Keratinocyte (primary cell): ENCODE data around the gene NXNL1. TPM values are rescaled to one million over a fixed set of nuclear protein-coding genes. Genes with fewer than 3 reads are reported as not detected.

ENCODE experiments used
- DNase-seq: peaks from one replicate; pipeline ENCODE4 v3.0.0-alpha.2; 2011; ENCODE audit warnings: low read depth, missing footprints, low spot score
- FAIRE-seq: peaks from 2 replicates; lab custom pipeline; 2011; peaks lifted over from hg19 to GRCh38; lab: Jason Lieb, UNC
- H2AFZ ChIP-seq: 2 replicates; pipeline ENCODE4 v1.6.0; 2012; ENCODE audit warnings: low read length, control low read depth, inconsistent platforms; ENCODE audit not compliant: control insufficient read depth
- H3K27ac ChIP-seq: 2 replicates; pipeline ENCODE4 v1.5.1; 2011; ENCODE audit warnings: low read length; ENCODE audit not compliant: control insufficient read depth, insufficient read depth
- H3K27me3 ChIP-seq: 3 replicates; pipeline ENCODE4 v1.6.0; 2011; ENCODE audit warnings: low read length; ENCODE audit not compliant: control insufficient read depth, insufficient read depth; ENCODE audit errors: extremely low read depth
- H3K36me3 ChIP-seq, 2 experiments: 2 replicates in 1 of 2; 3 replicates in 1 of 2; pipeline ENCODE4 v1.5.1; 2011; ENCODE audit warnings: low read length in 2 of 2, mild to moderate bottlenecking in 1 of 2; ENCODE audit not compliant: control insufficient read depth in 2 of 2, insufficient read depth in 2 of 2; ENCODE audit errors: extremely low read depth in 1 of 2
- H3K4me1 ChIP-seq: 3 replicates; pipeline ENCODE4 v1.5.1; 2011; ENCODE audit warnings: low read length; ENCODE audit not compliant: control insufficient read depth, insufficient read depth; ENCODE audit errors: extremely low read depth
- H3K4me2 ChIP-seq: 3 replicates; pipeline ENCODE4 v1.6.0; 2011; ENCODE audit warnings: low read depth, low read length; ENCODE audit not compliant: control insufficient read depth, insufficient read depth; ENCODE audit errors: extremely low read depth
- H3K4me3 ChIP-seq, 3 experiments: fragments of 200-600 bp in 1 of 3; sonication (generic) in 1 of 3; 2 replicates in 2 of 3; 3 replicates in 1 of 3; pipeline ENCODE4 v1.5.1; 2011 to 2016; ENCODE audit warnings: low read length in 3 of 3, mild to moderate bottlenecking in 3 of 3, control low read depth in 2 of 3, inconsistent platforms in 1 of 3, low read depth in 1 of 3, mixed read lengths in 1 of 3, mixed run types in 1 of 3, moderate library complexity in 1 of 3; ENCODE audit not compliant: control insufficient read depth in 2 of 3, insufficient read depth in 2 of 3; ENCODE audit errors: extremely low read depth in 1 of 3
- H3K79me2 ChIP-seq: 2 replicates; pipeline ENCODE4 v1.6.0; 2012; ENCODE audit warnings: low read length; ENCODE audit not compliant: control insufficient read depth, insufficient read depth
- H3K9ac ChIP-seq: 3 replicates; pipeline ENCODE4 v1.6.0; 2011; ENCODE audit warnings: low read length; ENCODE audit not compliant: control insufficient read depth, insufficient read depth; ENCODE audit errors: extremely low read depth
- H3K9me1 ChIP-seq: 3 replicates; pipeline ENCODE4 v1.6.0; 2011; ENCODE audit warnings: low read length; ENCODE audit not compliant: control insufficient read depth, insufficient read depth; ENCODE audit errors: extremely low read depth
- H3K9me3 ChIP-seq: 2 replicates; pipeline ENCODE4 v1.5.1; 2012; ENCODE audit warnings: low read depth, low read length; ENCODE audit not compliant: control insufficient read depth
- H4K20me1 ChIP-seq: 3 replicates; pipeline ENCODE4 v1.6.0; 2011; ENCODE audit warnings: low read length; ENCODE audit not compliant: control insufficient read depth, insufficient read depth; ENCODE audit errors: extremely low read depth
- CTCF ChIP-seq, 3 experiments: IDR thresholded peaks in 1 of 3; conservative IDR thresholded peaks in 1 of 3; optimal IDR thresholded peaks in 1 of 3; 2 replicates in 2 of 3; 3 replicates in 1 of 3; pipeline versions ENCODE3 to v1.5.1; 2011; ENCODE audit warnings: low read length in 3 of 3, mild to moderate bottlenecking in 3 of 3, moderate library complexity in 2 of 3, control low read depth in 1 of 3, inconsistent platforms in 1 of 3; ENCODE audit not compliant: insufficient read depth in 2 of 3; ENCODE audit errors: extremely low read depth in 1 of 3
- EZH2 ChIP-seq: IDR thresholded peaks from one replicate; pipeline ENCODE4 v1.6.1; 2012; ENCODE audit warnings: inconsistent platforms, mild to moderate bottlenecking, low read length, moderate library complexity
- dilution Hi-C: fragments of 300-500 bp; cut with MboI; formaldehyde crosslinking; loops from one replicate; pipeline ENCODE4 v1.7.0; 2020; ENCODE audit warnings: low sequenced_read_pairs; ENCODE audit not compliant: extremely low pct_ligation_motif_present
- polyA plus RNA-seq, 5 experiments: library from polyadenylated mRNA; depleted of rRNA in 3 of 5; stranded (reverse) in 3 of 5; stranded (forward) in 1 of 5; unstranded in 1 of 5; fragments of >200 nt; gene quantifications; 1 replicate in 1 of 5; 2 replicates in 3 of 5; 3 replicates in 1 of 5; pipeline versions ENCODE4 v1.2.1 to v1.2.3, GENCODE V29; 2011 to 2012; ENCODE audit warnings: missing spikeins in 2 of 5, low read depth in 1 of 5, low replicate concordance in 1 of 5

NXNL1 gene
- polyA plus RNA-seq, 1 donor (not counting 4 experiments of a cell fraction or from before 2014, with no cell fraction given), result not detected

DNA sequence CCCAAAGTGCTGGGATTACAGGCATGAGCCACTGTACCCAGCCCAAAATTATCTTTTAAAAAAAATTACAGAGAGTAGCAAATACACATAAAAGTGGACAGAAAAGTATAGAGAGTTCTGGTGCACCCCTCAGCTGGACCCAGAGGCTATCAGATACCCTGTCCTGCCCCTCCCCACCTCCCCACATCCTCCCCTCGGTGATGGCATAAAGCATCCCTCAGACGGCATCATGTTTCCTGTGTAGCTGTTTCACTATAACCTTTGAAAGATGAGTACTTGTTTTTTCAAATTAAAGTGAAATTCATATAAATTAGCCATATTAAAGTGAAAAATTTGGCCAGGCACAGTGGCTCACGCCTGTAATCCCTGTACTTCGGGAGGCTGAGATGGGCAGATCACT, 29.7 kb upstream of the NXNL1 start:
- no peak overlapping the region for H3K4me3 ChIP-seq
- no peaks in the 10 kb centered on the region for H3K9me1 ChIP-seq
- no peak for TF ChIP-seq EZH2
- no peak for TF ChIP-seq CTCF (optimal IDR thresholded peaks at IDR 0.05 in 1 of 3, IDR thresholded peaks at IDR 0.05 in 1 of 3, conservative IDR thresholded peaks at IDR 0.05 in 1 of 3; ENCODE audit: extremely low read depth in 1 of 3, insufficient read depth in 2 of 3, low read length in 3 of 3)
- H3K36me3 ChIP-seq, result peaks cover 0 to 6% of the 10 kb centered on the region in 2 experiments
- FAIRE-seq, result no peak
- H3K27me3 ChIP-seq, result no peaks in the 10 kb centered on the region
- no peak overlapping the region for H3K27ac ChIP-seq
- dilution Hi-C loops, result no loop called here
- no peak for DNase-seq
- no peaks in the 10 kb centered on the region for H4K20me1 ChIP-seq
- no peak overlapping the region for H3K4me2 ChIP-seq
- H3K4me1 ChIP-seq, result peaks cover 12% of the 10 kb centered on the region
- H3K79me2 ChIP-seq, result peaks cover 3% of the 10 kb centered on the region
- no peak overlapping the region for H3K9ac ChIP-seq
- no peak overlapping the region for H2AFZ ChIP-seq
- no peaks in the 10 kb centered on the region for H3K9me3 ChIP-seq

DNA sequence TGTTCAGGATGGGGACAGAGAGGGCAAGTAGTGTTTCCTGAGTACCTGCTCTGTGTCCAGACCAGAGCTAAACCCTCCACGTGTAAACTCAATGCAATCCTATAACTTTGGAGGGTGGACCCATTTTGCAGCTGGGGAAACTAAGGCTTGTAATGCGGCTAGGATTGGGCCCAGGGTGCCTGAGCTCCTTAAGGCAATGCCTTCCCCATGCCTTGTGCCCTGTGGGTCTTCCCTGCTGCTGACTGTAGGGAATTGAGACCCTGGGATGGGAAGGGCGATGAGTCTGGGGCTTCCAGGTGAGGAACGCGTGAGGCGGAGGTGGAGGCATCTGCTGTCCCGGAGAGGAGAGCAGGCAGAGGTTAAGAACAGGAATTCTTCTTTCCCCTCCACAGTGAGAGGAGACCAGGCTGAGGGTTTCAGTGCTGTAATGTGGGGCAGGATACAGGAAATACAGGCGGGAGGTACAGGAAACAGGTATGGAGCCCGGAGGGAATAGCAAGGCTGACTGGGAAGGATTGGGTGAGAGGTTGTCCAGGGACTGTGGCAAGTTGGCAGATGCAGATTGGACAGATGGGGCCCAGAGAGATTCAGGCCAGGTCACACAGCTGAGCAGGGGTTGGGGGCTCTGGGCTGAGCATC, 28.8 kb upstream of the NXNL1 start:
- Histone ChIP-seq H3K9ac (no peak overlapping the region), H3K36me3 (peaks cover 0 to 6% of the 10 kb centered on the region in 2 experiments), H3K27ac (no peak overlapping the region), H3K9me1 (no peaks in the 10 kb centered on the region), H3K79me2 (peaks cover 3% of the 10 kb centered on the region), H3K4me3 (no peak overlapping the region), H3K9me3 (no peaks in the 10 kb centered on the region), H2AFZ (no peak overlapping the region), H3K27me3 (no peaks in the 10 kb centered on the region), H3K4me1 (peaks cover 16% of the 10 kb centered on the region), H3K4me2 (no peak overlapping the region), H4K20me1 (no peaks in the 10 kb centered on the region)
- dilution Hi-C loops, result no loop called here
- TF ChIP-seq EZH2 (no peak), CTCF (optimal IDR thresholded peaks at IDR 0.05 in 1 of 3, IDR thresholded peaks at IDR 0.05 in 1 of 3, conservative IDR thresholded peaks at IDR 0.05 in 1 of 3; ENCODE audit: extremely low read depth in 1 of 3, insufficient read depth in 2 of 3, low read length in 3 of 3) (no peak)
- DNase-seq (no peak), FAIRE-seq (no peak)
